SJCRH30 (cell line): ENCODE measurements around the gene PRR5L. TPM values are rescaled to one million over a fixed set of nuclear protein-coding genes. Genes with fewer than 3 reads are reported as not detected.

Experiments used
- DNase-seq, 2 experiments: peaks; one replicate each; pipeline ENCODE4 v3.0.0-alpha.2; 2015 to 2020
- H3K27ac ChIP-seq: fragments of 250-450 bp; sonication (Bioruptor Pico); 2 replicates; pipeline ENCODE4 v1.5.1; 2020; ENCODE audit warnings: mild to moderate bottlenecking, moderate library complexity
- H3K27me3 ChIP-seq: fragments of 250-450 bp; sonication (Bioruptor Pico); 2 replicates; pipeline ENCODE4 v1.5.1; 2020; ENCODE audit warnings: mild to moderate bottlenecking, moderate library complexity
- H3K36me3 ChIP-seq: fragments of 250-450 bp; sonication (Bioruptor Pico); 2 replicates; pipeline ENCODE4 v1.5.1; 2020; ENCODE audit warnings: mild to moderate bottlenecking, moderate library complexity
- H3K4me1 ChIP-seq: fragments of 250-450 bp; sonication (Bioruptor Pico); 2 replicates; pipeline ENCODE4 v1.5.1; 2020; ENCODE audit warnings: mild to moderate bottlenecking, moderate library complexity
- H3K4me3 ChIP-seq: fragments of 250-450 bp; sonication (Bioruptor Pico); 2 replicates; pipeline ENCODE4 v1.5.1; 2020; ENCODE audit warnings: mild to moderate bottlenecking, moderate library complexity
- H3K9me3 ChIP-seq: fragments of 250-450 bp; sonication (Bioruptor Pico); replicated peaks from 2 replicates; pipeline ENCODE4 v1.5.1; 2020; ENCODE audit warnings: mild to moderate bottlenecking, moderate library complexity
- total RNA-seq: library from RNA; depleted of rRNA; stranded (reverse); fragments of >200 nt; shearing (Covaris generic); gene quantifications from 2 replicates; pipeline ENCODE4 v1.2.3, GENCODE V29; 2014

The PRR5L gene
- total RNA-seq, 1 experiment from 2014 or later = 7.2 TPM

DNA sequence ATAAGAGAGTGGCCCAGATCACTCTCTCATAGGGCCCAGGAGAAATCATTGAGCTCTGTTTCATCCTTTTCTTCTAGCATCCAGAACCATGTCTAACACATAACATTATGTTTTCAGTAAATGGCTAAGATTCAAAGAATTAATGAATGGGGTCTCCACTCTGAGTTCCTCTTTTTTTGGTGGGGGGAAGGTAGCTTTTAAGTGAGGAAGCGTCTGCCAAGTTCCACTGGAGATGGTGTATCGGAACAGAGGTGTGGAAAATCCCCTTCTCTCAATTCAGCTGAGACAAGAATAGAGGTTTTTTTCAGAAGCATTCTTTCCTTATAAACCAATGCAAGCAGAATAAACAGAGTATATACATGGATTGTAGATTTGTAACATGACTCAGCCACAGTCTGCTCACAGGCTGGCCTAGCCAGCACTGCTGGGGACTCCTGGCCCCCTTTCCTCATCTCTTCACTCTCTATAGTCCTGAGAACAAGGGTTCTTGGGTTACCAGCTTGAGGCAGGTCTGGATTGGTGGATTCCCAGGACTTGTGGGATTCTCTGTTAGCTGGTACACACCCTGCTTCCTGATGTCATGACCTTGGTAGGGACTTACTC is 116.8 kb downstream of the PRR5L start:
- H3K4me1 ChIP-seq = no peaks in the 10 kb centered on the region
- H3K27ac ChIP-seq = no peak overlapping the region
- H3K27me3 ChIP-seq = no peaks in the 10 kb centered on the region
- DNase-seq = peak in 1 of 2 experiments; percentile 30
- H3K4me3 ChIP-seq = no peak overlapping the region
- peaks cover 6% of the 10 kb centered on the region; the same call in 1 of the 2 replicates for H3K36me3 ChIP-seq
- H3K9me3 ChIP-seq = no peaks in the 10 kb centered on the region

DNA sequence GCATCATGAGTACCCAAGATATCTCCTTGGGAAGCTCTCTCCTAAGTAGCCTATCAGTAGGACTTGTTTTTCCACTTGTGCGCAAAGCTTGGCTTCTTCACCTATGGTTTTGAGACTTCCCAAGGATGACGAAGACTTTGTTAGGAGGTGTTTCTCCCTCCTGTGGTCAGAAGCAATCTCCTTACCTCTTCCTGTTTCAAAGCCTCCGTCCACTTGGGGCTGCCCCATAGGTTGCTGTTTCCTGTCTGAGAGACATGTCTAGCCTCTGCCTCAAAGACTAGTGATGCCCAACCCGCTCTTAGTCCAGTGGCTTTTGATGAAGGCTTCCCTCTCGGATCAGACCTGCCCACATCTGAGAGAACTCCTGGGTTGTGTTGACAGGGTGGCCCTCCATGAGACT is 121.1 kb downstream of the PRR5L start:
- Histone ChIP-seq H3K27me3 (no peaks in the 10 kb centered on the region), H3K36me3 (peaks cover 6% of the 10 kb centered on the region; the same call in 1 of the 2 replicates), H3K9me3 (no peaks in the 10 kb centered on the region), H3K27ac (no peak overlapping the region), H3K4me3 (no peak overlapping the region), H3K4me1 (peaks cover 21% of the 10 kb centered on the region)
- no peak for DNase-seq

DNA sequence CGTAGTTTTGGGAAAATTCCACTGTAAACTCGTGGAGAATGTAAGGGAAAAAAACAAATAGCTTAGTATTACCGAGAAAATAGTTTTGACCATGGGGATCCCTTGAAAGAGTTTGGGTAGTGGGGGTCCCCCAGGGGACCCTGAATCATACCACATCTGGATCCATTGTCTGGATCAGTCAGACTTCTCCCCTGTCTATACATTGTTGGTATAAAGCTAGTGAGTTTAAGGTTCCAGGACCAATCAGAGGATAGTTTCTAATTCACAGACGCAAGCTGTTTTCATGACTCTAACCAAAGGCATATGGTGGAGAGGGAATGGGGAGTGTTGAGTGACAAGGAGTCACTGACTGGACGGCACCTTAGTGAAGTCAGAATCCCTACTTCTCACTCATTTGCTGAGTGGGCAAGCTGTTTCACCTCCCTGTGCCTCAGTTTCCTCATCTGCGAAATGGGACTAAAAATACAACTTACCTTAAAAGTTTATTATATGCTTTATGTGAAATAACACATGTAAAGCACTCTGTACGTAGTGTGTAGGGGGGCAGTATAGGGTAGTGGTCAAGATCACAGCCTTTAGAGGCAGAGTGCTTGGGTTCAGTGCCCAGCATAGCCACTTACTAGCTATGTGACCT is 123.8 kb downstream of the PRR5L start:
- Histone ChIP-seq H3K27ac (peak overlapping the region; percentile 51; the same call in 1 of the 2 replicates), H3K4me3 (no peak overlapping the region), H3K9me3 (no peaks in the 10 kb centered on the region)

DNA sequence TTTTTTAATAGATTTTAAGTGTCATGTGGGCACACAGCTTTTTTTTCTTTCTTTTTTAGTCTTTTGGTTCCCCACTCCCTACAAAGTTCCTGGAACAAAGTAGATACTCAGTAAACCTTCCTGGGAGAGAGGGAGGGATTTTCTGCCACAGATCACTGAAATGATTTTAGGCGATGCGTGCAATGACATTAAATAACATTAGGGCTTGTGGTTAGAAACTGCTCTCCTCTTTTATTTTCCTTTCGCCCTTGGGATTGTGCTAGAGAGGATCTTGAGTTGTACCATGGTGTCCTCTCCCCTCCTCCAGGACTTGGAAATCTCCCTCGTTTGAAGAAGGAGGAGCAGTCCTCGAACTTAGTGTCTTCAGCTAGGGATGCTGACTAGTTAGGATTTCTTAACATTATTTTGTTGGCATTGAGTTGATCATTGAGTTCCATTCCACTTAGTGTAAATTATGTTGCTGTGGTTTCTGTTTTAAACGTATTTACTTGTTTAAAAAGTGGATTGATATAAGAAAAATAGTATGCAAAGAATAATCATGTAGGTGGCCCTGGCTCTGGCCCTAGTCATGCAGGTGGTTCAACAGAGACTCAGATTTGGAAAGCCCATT is 125.6 kb downstream of the PRR5L start:
- Histone ChIP-seq H3K4me3 (no peak overlapping the region), H3K4me1 (peaks cover 21% of the 10 kb centered on the region), H3K9me3 (no peaks in the 10 kb centered on the region), H3K27ac (peak overlapping the region; percentile 51), H3K27me3 (no peaks in the 10 kb centered on the region), H3K36me3 (peaks cover 2% of the 10 kb centered on the region; the same call in 1 of the 2 replicates)
- no peak for DNase-seq

More for the DNA sequence above, 123.8 kb downstream of the PRR5L start:
- Histone ChIP-seq H3K4me1 (peaks cover 21% of the 10 kb centered on the region), H3K36me3 (peaks cover 4% of the 10 kb centered on the region; the same call in 1 of the 2 replicates), H3K27me3 (no peaks in the 10 kb centered on the region)
- DNase-seq = no peak

DNA sequence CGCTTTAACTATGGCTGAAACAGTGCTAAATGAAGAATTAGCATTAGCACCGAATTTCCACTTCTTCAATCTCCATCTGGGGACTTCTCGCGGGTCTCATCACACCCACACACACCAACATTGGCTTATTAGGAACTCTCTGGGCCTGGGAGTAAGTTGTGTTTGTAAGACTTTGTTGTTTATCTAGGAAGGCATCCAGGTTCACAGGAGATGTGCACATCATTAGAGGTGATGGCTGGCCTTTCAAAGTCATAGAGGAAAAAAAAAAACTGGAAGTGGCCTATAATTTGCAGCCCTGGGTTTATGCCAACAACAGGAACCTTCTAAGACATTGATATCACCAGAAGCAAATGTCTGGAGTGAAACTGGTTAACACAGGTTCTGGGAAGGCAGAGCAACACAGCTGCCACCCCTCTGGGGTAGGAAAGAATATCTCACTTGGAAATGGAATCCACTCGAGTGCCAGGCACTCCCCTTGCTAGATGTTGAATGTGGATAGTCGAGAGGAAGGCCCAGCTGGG is 129.5 kb downstream of the PRR5L start:
- Histone ChIP-seq H3K9me3 (no peaks in the 10 kb centered on the region), H3K36me3 (0 out of 2 replicates have a peak, but pooled peaks cover 7% of the 10 kb centered on the region), H3K27ac (no peak overlapping the region), H3K4me1 (peaks cover 15% of the 10 kb centered on the region), H3K4me3 (no peak overlapping the region), H3K27me3 (no peaks in the 10 kb centered on the region)
- DNase-seq = peak in 1 of 2 experiments; percentile 28

DNA sequence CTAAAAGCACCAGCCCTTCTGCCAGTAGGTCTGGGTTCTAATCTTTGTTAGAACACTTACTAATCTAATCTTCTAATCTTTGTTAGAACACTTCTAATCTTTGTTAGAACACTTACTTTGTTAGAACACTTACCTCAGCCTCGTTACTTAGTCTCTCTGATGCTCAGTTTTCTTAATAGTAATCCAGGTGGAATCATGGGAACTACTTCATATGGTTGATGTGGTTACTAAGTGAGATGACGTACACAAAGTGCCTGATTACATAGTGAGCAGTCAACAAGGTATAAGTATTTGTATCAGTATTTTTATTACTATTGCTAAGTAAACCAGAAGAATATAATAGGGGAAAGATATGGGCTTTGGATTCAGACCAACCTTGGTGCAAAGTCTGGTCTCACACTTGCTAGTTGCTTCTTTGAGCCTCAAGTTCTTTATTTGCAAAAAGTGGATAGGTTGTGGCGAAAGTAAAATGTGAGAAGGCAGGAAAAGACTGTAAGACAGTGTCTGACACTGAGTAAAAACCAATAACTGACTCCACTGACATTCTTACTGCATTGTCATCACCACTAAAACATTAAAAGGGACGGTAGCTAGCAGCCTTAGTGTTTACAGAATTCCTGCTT is 130.2 kb downstream of the PRR5L start:
- no peak for DNase-seq
- Histone ChIP-seq H3K9me3 (no peaks in the 10 kb centered on the region), H3K4me1 (peaks cover 12% of the 10 kb centered on the region), H3K27ac (no peak overlapping the region), H3K4me3 (no peak overlapping the region), H3K27me3 (no peaks in the 10 kb centered on the region), H3K36me3 (0 out of 2 replicates have a peak, but pooled peaks cover 7% of the 10 kb centered on the region)

DNA sequence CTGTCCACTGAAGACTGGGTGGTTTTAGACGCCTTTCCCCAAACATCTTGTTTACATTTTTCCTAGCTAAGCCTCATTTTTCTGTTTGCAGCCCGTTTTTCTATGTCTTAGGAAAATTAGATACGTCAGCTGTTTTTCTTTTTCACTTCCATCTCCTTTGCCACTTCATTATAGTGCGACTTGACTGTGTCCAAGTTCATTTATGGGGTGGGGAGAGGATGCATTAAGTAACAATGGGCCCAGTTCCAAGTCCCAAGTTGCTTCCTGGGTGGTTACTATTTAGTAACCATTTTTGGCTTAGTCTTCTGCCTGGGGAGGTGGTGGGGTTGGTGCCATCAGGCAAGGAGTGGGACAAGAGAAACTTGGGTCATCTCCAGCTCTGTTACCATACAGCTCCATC is 131.0 kb downstream of the PRR5L start:
- no peak overlapping the region for H3K27ac ChIP-seq
- no peaks in the 10 kb centered on the region for H3K9me3 ChIP-seq
- H3K4me1 ChIP-seq = peaks cover 12% of the 10 kb centered on the region
- 0 out of 2 replicates have a peak, but pooled peaks cover 7% of the 10 kb centered on the region for H3K36me3 ChIP-seq
- DNase-seq = no peak
- H3K4me3 ChIP-seq = no peak overlapping the region
- H3K27me3 ChIP-seq = no peaks in the 10 kb centered on the region

DNA sequence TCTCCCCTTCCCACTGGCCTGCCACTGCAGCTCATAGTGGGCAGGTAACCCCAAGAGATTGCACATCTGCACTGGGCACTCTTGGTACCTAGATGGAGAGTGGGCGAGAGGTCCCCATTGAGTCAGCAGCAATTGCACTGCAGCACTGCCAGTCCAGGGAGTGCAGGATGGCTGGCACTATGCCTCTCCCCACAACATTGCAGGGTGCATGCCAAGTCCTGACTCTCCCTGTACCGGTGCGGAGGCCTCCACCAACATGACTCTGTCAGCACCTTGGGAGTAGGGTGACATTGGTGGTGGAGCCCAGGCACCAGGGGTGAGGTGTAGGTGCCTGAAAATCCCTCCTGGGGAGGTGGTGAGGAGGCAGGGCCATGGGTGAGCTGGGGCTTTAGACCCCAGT is 131.8 kb downstream of the PRR5L start:
- no peak for DNase-seq
- Histone ChIP-seq H3K27me3 (no peaks in the 10 kb centered on the region), H3K4me1 (peaks cover 15% of the 10 kb centered on the region), H3K36me3 (peaks cover 11% of the 10 kb centered on the region; the same call in 1 of the 2 replicates), H3K27ac (no peak overlapping the region), H3K4me3 (no peak overlapping the region), H3K9me3 (no peaks in the 10 kb centered on the region)

DNA sequence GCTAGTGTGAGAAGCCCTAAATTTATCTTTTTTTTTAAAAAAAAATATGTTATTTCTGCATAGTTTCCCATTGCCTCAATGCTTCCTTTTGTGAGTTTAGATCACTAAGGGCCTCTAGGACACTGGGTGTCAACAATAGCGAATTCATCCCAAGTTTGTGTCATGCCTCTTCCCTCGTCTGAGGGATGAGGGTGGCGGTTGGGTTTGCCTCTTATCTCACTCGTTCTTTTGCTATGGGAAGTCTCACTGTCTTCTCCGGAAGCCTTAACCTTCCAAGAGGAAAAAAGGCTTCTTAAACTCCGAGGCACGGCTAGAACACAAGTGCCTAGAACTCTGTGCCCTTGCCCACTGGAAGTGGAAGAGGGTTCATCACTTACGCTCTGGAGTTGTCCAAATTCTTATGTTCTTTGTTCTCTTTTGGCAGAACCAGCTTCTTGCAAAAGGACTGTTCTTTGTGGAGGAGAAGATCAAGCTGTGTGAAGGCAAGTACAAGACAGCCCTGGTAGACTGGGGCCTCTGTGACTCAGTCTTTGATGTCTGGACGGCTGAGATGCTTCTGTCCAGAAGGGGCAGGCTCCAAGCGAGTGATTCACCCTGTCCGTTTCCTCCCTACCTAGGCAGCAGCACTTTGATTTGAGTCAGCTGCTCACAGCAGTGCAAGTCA is 135.5 kb downstream of the PRR5L start:
- DNase-seq = peak; percentile 56 to 60
- Histone ChIP-seq H3K27me3 (no peaks in the 10 kb centered on the region), H3K4me1 (peaks cover 19% of the 10 kb centered on the region), H3K9me3 (no peaks in the 10 kb centered on the region), H3K36me3 (peaks cover 23% of the 10 kb centered on the region), H3K27ac (peak overlapping the region; percentile 43), H3K4me3 (no peak overlapping the region)

DNA sequence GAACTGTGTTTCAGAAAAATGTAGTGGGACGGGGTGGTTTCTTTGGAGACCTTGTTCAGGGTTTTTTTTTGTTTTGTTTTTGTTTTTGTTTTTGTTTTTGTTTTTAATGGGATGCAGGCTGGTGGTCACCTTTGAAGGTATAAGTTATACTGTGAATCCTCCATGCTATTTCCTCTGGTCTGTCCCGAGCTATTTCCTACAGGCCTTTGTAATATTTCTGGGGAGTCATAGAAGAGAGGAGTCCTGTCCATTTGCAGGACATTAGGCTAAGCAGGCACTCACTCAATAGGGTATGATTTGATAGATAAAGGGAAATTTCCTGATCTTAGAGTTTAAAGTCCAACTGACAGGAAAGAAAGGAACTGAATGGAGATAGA is 136.0 kb downstream of the PRR5L start:
- no peak overlapping the region; the same call in 1 of the 2 replicates for H3K27ac ChIP-seq
- peaks cover 23% of the 10 kb centered on the region for H3K36me3 ChIP-seq
- H3K4me3 ChIP-seq = no peak overlapping the region
- no peak for DNase-seq
- H3K4me1 ChIP-seq = peaks cover 19% of the 10 kb centered on the region
- no peaks in the 10 kb centered on the region for H3K9me3 ChIP-seq
- no peaks in the 10 kb centered on the region for H3K27me3 ChIP-seq

DNA sequence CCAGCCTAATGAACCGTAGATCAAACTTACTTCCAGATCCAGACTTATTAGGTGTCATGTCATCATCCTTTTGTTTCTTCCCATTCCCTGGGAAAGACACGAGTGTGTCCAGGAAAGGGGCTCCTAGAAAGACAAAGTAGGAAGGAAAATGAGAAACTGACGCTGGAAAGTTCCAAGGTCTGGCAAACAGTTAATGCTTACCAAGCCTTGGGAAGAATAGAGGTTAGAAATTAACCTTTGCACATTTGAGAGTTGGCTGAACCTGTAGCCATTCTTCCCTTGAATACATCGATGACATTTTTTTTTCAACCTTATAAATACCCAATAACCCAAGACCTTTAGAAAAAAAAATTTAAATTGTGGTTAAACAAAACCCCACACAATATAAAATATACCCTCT is 136.7 kb downstream of the PRR5L start:
- no peak overlapping the region for H3K27ac ChIP-seq
- H3K27me3 ChIP-seq = no peaks in the 10 kb centered on the region
- peaks cover 25% of the 10 kb centered on the region for H3K36me3 ChIP-seq
- H3K4me1 ChIP-seq = peaks cover 19% of the 10 kb centered on the region
- H3K4me3 ChIP-seq = no peak overlapping the region
- H3K9me3 ChIP-seq = no peaks in the 10 kb centered on the region
- DNase-seq = no peak

DNA sequence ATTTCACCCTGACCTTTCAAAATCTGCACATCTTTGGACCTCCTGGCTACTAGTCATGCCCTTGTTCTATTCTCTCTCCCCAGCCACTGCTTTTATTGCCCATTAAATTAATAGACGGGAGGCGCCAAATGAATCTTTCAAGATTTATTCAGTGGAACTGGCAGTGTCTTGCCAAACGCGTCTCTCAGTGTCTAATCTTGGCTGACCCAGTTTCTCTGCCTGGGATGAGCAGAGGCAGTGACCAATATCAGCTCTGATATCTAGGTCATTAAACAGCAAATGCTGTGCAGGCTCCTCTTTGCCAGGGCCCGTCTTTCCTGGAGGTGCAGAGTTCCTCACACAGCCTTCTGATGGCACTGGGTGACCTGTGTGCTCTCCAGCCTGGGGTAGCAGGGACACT is 140.0 kb downstream of the PRR5L start:
- peaks cover 17% of the 10 kb centered on the region for H3K4me1 ChIP-seq
- no peaks in the 10 kb centered on the region for H3K27me3 ChIP-seq
- H3K36me3 ChIP-seq = peaks cover 21% of the 10 kb centered on the region
- no peak for DNase-seq
- no peaks in the 10 kb centered on the region for H3K9me3 ChIP-seq
- no peak overlapping the region for H3K27ac ChIP-seq
- H3K4me3 ChIP-seq = no peak overlapping the region

DNA sequence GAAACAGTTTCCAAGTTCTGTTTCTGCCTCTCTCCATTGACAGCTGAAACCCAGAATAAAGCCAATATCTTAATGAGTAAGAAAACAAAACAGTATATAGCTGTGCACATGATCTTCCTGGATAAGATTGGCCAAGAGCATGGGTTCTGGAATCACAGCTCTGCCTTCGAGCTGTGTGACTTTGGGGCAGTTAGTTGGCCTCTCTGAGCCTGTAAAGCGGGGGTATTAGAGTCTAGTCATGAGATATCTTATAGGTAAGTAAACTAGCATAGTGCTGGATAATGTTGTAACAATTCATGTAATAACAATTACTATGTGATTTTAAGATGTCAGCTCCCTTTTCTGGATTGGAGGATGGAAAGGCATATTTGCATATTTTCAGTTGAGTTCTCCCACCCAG is 140.5 kb downstream of the PRR5L start:
- H3K9me3 ChIP-seq = no peaks in the 10 kb centered on the region
- H3K4me1 ChIP-seq = peaks cover 12% of the 10 kb centered on the region
- no peaks in the 10 kb centered on the region for H3K27me3 ChIP-seq
- DNase-seq = no peak
- no peak overlapping the region for H3K4me3 ChIP-seq
- H3K27ac ChIP-seq = no peak overlapping the region
- peaks cover 21% of the 10 kb centered on the region for H3K36me3 ChIP-seq

DNA sequence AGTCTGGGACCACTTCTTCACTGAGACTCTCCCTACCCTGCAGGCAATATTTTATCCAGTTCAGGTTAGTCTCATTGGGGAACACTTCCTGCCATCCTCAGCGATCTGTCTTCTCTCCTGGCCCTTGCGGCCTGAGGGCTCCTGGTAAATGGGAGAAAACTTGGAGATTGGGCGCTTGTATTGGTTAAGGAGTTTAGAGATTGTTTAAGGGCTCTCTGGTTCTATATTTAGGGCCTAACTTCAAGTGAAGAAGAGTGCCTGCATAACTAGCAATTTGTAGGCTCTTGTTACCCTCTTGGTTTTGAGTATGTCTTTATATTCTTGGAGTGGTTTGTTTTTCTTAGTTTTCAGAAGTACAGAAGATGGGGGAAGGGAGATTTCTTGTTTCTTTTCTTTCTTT is 141.3 kb downstream of the PRR5L start:
- peaks cover 11% of the 10 kb centered on the region for H3K4me1 ChIP-seq
- H3K27me3 ChIP-seq = no peaks in the 10 kb centered on the region
- H3K36me3 ChIP-seq = peaks cover 21% of the 10 kb centered on the region
- H3K4me3 ChIP-seq = no peak overlapping the region
- DNase-seq = no peak
- H3K27ac ChIP-seq = no peak overlapping the region
- H3K9me3 ChIP-seq = no peaks in the 10 kb centered on the region
